Measurements from ENCODE around the gene TSSK1B.
"Not testable (repeated sequence)": the region's sequence is repeated elsewhere in the genome, so short reads cannot be mapped to it uniquely, and the experiment has no call there.

TSSK1B gene, protein sequence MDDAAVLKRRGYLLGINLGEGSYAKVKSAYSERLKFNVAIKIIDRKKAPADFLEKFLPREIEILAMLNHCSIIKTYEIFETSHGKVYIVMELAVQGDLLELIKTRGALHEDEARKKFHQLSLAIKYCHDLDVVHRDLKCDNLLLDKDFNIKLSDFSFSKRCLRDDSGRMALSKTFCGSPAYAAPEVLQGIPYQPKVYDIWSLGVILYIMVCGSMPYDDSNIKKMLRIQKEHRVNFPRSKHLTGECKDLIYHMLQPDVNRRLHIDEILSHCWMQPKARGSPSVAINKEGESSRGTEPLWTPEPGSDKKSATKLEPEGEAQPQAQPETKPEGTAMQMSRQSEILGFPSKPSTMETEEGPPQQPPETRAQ

GRCh38 chr5:113434889-113435288 lies at the start of gene TSSK1B:
Gene TSSK1B (minus strand): TSS chr5:113434989. CDS start chr5:113434839, 150 bp downstream.
- DNase-seq (ENCODE audit: low spot score): no peak

DNA sequence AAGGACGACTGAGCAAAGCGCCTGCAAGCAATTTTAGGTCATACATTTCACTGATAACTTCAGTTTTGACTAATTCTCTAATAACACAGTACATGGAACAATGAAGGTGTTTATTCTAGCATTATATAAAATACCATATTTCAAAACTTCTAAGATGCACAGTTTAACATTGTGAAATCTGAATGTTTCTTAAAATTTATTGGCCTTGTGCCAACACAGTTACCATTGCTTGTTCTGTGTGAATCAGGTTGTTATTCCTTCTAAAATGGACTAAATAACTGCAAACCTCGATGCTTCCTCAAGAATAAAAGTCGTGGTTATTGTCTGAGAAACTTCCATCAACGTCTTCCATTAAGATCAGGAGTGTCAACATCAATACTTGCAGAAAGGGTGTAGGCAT lies 45.5 kb upstream of the TSSK1B start:
- DNase-seq (ENCODE audit: low spot score): no peak

GRCh38 chr5:113478691-113479090 lies 43.9 kb upstream of the TSSK1B start:
- DNase-seq (ENCODE audit: low spot score): no peak

DNA sequence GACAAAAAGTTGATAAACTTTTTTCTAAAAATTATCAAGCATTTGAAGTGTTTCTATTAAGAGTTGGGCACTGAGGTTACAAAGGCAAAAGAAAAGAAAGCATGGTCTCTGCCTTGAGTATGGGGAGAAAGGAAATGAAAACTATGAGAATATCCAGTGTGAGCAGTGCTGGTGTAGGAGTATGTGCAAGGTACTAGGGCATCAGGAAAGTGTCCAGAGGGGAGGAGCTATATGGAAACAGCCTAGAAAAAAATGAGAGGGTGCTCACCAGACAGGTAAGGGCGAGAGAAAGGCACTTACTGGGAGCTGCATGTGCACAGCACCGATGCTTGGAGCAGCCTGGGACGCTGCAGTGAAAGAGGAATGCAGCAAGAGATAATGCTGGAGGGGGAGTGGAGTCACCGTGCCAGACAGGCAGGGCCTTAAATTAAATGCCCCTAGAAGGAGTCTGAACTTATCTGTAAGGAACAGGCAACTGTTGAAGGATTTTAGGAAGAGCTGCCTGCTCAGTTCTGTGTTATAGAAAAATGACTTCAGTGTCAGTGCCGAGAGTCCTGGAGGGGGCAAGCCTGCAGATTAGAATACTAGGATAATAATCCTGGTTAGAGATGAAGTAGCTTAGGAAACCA lies 39.4 kb upstream of the TSSK1B start:
- DNase-seq (ENCODE audit: low spot score): no peak

DNA sequence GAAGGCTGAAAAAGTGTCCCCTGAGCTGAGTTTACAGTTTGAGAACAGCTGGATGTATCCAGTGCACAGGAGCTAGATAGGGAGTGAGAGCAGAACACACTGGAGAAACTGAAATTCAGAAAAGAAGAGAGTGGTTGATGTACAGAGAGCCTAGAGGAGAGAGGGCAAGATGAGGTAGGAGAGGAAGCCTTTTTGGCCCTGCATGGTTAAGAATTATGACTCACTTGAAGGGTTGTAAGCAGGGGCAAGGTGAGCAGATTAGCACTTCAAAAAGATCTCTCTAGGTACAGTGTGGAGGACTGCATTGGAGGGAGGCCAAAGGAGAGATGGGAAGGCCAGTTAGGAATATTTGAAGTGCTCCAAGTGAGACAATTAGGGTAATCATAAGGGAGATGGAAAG lies 28.2 kb upstream of the TSSK1B start:
- no peak for DNase-seq (ENCODE audit: low spot score)

DNA sequence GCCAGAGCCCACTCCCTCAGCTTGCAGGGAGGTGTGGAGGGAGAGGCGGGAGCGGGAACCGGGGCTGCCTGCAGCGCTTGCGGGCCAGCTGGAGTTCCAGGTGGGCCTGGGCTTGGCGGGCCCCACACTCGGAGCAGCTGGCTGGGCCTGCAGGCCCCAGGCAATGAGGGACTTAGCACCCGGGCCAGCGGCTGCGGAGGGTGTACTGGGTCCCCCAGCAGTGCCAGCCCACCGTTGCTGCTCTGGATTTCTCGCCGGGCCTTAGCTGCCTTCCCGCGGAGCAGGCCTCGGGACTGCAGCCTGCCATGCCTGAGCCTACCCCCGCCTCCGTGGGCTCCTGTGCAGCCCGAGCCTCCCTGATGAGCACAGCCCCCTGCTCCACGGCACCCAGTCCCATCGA lies 22.3 kb upstream of the TSSK1B start:
- DNase-seq (ENCODE audit: low spot score): not testable (repeated sequence)

DNA sequence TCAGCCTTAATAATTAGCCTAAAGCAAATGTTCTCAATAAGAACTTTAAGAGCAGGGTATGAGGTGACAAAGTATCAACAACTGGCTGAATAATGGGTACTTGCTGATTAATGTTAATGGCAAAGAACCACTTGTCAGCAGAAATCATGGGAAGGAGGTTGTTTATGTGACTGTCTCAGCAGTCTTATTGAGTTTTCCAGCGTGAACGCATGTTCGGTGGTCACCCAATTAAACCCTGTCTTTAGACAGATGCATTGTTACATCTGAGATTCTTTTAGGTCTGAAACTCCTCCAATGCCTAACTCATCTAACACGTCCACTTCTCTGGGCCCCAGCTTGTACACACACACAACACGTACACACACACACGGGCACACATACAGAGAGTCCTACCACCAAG lies 18.2 kb upstream of the TSSK1B start:
- no peak for DNase-seq (ENCODE audit: low spot score)

GRCh38 chr5:113451797-113452196 lies 17.0 kb upstream of the TSSK1B start:
- no peak for DNase-seq (ENCODE audit: low spot score)

GRCh38 chr5:113450929-113451328 lies 16.1 kb upstream of the TSSK1B start:
- DNase-seq (ENCODE audit: low spot score): no peak

DNA sequence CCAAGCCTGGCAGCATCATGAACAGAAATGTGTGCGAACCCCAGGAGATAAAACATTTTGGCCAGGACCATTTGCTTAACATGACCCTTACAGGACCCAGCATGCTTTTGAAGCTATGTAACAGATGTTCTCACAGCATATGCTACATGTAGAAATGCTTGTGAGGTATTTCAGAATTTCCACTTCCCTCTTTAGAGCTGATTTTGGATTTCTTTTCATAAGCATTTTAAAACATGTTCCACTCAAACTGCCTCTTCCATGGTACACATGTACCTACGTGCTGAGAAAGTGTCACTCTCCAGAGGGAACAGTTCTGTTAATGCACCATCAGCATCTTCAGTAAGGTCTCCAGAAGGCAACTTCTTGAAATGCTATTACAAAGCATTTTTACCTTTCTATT lies 15.7 kb upstream of the TSSK1B start:
- DNase-seq (ENCODE audit: low spot score): no peak

GRCh38 chr5:113448252-113448651 lies 13.5 kb upstream of the TSSK1B start:
- no peak for DNase-seq (ENCODE audit: low spot score)

DNA sequence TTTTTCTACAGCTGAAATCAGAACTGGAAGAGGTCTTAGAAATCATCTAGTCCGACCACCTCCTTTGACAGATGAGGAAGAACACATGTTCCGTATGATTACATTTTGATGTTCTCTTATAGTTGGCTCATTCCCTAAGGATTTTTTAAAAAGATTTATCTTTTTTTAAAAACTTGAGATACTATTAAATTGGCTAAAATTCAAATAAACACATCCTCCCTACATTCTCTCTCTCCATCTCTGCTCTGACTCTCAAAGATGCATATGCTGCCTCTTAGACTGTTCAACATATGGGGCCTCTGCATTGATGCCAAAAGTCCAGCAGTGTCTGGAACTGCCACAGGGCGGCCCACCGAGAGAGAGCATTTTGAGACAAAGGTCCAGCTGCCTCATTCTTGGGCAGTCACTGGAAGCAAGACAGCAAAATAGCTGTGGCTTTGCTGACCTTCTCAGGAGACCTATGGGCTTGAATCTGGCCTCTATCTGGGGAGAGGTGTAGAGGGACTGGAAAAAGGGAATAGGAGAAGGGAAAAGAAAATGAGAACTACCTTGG lies 12.8 kb upstream of the TSSK1B start:
- no peak for DNase-seq (ENCODE audit: low spot score)

GRCh38 chr5:113446358-113446927 lies 11.7 kb upstream of the TSSK1B start:
- DNase-seq (ENCODE audit: low spot score): no peak

- no peak for DNase-seq (ENCODE audit: low spot score)
These were observed 2.3 kb upstream of the TSSK1B start for GRCh38 chr5:113437111-113437510.

GRCh38 chr5:113435575-113435974 lies 786 bp upstream of the TSSK1B start:
- no peak for DNase-seq (ENCODE audit: low spot score)

- no peak for DNase-seq (ENCODE audit: low spot score)
These were observed 752 bp downstream of the TSSK1B start for GRCh38 chr5:113433862-113434612.

GRCh38 chr5:113433071-113433470 lies 1.7 kb downstream of the TSSK1B start:
- no peak for DNase-seq (ENCODE audit: low spot score)

DNA sequence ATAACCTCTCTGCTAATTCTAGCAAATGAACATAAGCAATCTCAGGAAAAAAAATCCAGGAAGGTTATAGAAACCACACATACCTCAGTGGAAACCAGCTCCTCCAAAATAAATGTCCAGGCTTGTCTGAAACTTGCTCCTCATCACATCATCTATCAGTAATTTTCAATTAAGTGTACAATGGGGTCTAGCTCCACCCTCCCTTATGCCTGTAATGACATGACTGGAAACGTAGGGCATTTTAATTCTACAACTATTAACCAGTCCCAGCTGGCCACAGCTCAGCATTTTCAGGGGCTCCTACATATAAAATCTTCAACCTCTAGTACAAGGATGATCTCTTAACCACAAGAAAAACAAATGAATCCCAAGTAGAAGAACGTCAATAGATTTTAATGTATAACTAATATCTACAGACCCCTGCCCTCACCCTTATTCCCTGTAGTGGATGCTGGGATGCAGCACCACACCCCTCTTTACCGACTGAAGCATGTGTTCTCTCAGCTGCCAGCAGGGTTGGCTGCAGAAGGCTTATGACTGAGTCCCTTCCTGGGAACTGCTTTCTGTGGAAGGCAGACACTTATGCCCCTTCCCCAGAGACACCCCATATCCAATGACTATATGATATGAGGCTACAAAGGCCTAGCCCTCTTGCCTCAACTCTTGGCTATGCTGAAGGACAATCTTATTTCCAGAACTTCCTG lies 6.8 kb downstream of the TSSK1B start:
- no peak for DNase-seq (ENCODE audit: low spot score)

- DNase-seq (ENCODE audit: low spot score): no peak
These were observed 8.9 kb downstream of the TSSK1B start for GRCh38 chr5:113425909-113426308.

- no peak for DNase-seq (ENCODE audit: low spot score)
These were observed 13.1 kb downstream of the TSSK1B start for GRCh38 chr5:113421693-113422092.

DNA sequence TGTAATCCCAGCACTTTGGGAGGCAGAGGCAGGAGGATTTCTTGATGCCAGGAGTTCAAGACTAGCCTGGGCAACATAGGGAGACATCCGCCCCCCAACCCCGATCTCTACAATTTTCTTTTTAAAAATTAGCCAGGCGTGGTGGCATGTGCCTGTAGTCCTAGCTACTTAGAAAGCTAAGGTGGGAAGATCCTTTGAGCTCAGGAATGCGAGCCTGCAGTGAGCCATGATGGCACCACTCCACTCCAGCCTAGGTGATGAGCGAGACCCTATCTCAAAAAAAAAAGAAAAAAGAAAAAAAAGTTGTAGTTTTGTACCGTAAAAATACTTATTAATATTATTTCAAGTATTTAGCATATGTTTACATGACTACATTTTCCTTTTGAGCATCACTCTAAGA lies 29.3 kb downstream of the TSSK1B start:
- DNase-seq (ENCODE audit: low spot score): no peak

DNA sequence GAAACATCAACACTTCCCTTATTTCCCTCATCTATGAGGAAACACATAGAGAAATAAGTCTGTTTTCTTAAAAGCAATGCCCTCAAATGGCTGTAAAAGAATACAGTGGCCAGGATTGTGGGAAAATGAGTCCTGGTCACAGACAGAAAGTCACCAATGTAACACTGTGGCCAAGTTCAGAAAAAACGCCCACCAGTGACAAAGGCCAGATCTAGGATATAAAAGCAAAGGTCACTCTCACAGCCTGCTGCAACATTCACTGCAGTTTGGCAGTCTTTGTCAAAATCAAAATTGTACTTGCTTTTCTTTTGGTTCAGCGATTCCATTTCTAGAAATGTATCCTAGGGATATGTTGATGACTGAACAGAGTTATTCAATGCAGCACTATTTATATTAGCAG lies 30.5 kb downstream of the TSSK1B start:
- no peak for DNase-seq (ENCODE audit: low spot score)

All from globus pallidus (tissue), 1 donor.